Anterior cingulate cortex (tissue), 58 donors: ENCODE measurements around the gene ZMAT3.
"Not testable (repeated sequence)": the region's sequence is repeated elsewhere in the genome, so short reads cannot be mapped to it uniquely, and the experiment has no call there.

Source experiments
- DNase-seq, 58 donors: peaks; one replicate each; lab custom pipeline; 2025; lab: John Stamatoyannopoulos, UW

The ZMAT3 gene

DNA sequence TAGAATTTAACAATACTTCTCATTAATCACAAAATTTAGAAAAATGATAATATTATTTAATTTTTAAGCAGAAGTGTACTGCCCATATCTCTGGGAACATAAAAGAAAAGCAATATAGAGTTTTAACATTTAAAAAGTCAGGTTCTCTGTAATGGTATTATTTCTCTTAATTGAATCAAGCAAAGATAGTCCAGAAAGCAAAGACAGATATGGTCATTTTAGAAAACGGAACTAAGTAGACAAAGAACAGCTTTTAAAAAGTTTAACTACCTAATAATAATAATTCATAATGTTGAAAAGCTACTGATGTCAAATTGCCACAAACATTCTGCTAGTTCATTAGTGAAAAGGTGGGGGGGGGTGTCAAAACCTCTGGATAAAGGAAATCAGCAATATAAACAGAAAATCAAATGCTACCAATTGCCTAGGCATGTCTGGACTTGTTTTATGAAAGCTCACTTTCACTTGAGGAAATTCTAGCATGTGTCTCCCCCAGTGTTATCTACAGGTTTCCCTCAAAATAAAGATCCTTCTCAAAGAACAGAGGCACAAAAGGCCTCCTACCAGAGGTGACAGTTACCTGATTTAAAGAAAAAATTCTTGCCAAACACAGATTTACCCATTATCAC is 1.7 kb downstream of the ZMAT3 start:
- no peak for DNase-seq

DNA sequence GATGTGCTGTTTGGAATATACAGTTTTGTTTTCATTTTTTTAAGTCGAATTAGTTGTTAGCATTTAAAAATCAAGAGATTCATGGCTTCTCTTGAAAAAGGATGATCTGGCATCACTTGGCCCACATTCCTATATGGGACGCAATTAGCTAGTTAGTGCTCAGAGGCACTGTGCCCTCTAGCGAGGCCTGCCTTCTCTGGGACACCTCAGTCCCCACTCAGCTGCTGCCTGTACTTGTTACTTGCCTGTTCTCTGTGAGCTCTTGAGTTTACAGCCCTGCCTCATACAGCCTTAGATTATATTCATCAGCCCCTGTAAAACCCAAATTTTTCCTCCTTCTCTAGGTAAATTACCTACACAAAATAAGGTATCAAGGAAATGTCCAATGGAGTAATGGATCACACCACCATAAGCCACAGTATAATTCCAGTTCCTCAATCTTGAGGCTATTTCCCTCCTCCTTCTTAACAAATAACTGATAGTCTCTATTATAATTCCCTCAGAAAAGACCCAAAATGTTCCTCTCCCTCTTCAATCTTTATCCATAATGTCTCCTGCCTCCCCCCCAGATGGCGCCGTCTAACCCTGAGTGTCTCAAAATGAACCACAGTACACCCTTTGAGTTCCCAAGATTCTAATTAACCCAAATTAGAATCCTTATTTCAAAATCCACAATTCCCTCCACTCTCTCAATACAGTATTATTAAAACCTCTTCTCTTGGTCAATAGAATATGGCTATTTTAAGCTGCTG is 2.7 kb downstream of the ZMAT3 start:
- DNase-seq: peak in 11 of 58 donors; percentile 1 to 28 (median 3)

DNA sequence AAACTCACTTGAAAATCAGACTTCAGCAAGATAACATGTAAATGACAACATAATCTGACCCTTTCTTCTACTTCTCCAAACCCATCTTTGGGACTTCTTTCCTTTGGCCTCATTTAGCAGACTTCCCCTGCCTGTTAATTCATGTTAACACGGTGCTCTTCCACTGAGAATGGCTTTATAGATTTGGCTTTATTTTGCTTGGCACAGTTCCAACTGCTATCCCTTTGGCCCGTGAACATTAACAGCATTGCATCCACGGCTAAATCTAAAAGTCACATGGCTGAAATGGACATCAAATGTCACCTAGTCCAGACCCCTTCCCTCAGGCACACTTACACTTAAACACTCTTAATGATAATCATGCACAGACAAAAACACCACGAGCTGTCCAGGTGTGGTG is 3.8 kb downstream of the ZMAT3 start:
- no peak for DNase-seq

DNA sequence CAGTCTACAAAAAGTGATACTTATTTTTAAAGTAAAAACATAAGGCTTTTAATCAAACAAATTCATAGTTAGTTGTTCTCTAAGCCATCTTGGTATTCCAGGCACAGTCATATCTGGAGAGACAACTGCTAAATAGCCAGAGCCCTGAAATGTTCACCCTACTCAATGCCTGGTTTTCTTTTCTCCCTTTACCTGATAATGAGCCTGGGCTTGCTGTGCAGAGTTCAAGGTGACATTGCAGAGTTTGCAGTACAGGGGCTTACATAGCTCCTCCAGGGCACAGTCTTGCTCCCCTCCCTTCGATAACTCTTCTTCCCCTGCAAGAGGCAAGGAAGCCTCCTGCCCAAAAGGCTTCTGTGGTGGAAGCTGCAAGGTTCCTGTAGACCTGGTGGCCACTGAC is 4.3 kb downstream of the ZMAT3 start:
- DNase-seq: no peak

DNA sequence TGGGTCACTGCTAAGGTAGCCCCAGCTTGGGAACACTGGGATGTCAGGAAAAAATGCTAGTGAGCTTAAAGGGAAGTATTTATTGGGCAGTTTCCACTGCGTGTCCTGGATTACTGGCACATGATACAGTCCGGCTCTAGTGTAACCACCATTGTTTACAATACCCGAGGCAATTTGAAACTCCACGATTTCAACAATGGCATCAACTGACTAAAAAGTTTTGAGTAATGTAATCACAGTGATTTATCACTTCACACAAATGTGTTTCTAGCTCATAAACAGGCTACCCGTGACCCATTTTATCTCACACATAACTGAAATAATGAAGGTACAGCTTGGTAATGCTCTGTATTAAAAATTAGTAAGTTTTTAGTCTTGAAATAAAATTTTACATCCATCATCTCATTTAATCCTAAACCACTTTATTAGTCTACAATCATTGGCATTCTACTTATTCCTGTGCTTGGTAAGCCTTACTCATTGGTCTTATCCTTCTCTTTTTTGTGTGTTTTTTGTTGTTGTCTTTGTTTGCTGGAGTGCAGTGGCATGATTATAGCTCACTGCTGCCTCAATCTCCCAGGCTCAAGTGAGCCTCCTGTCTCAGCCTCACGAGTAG is 7.6 kb downstream of the ZMAT3 start:
- DNase-seq: no peak

DNA sequence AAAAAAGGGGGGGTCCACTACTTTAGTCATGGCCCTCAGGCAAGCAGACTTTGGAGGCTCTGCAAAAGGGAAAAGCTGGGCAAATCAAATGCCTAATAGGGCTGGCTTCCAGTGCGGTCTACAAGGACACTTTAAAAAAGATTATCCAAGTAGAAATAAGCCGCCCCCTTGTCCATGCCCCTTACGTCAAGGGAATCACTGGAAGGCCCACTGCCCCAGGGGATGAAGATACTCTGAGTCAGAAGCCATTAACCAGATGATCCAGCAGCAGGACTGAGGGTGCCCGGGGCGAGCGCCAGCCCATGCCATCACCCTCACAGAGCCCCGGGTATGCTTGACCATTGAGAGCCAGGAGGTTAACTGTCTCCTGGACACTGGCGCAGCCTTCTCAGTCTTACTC is 15.3 kb downstream of the ZMAT3 start:
- DNase-seq: no peak

DNA sequence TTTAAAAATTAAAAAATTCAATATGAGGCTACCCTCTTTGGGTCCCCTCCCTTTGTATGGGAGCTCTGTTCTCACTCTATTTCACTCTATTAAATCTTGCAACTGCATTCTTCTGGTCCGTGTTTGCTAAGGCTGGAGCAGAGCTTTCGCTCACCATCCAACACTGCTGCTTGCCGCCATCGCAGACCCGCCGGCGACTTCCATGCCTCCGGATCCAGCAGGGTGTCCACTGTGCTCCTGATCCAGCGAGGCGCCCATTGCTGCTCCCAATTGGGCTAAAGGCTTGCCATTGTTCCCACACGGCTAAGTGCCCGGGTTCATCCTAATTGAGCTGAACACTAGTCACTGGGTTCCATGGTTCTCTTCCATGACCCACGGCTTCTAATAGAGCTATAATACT is 17.0 kb downstream of the ZMAT3 start:
- not testable (repeated sequence) for DNase-seq

DNA sequence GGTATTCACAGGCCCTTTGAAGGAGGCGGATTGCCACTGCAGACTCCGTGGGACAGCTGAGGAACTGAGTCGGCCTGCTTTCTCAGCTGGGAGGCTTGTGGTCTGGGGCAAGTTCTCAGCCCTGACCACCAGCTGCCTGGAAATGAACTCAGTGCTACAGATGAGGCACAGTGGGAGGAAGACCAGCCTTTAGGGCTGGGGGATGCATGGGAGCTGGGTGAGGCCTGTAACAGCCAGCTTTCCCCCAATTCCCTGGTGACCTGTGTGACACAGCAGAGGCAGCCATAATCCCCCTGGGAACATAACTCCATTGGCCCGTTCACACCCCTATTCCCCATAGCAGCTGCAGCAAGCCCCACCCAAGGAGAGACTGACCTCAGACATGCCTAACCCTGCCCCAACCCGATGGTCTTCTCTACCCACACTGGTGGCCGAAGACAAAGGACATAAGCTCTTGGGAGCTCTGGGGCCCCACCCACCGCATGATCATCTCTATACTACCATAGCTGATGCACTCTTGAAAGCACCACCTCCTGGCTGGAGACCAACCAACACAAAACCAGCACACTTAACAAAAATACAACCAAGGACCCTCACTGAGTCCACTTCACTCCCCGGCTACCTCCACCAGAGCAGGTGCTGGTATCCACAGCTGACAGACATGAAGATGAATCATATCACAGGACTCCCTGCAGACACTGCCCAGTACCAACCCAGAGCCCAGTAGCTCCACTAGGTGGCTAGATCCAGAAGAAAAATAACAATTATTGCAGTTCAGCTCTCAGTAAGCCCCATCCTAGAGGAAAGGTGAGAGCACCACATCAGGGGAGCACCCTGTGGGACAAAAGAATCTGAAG is 24.9 kb downstream of the ZMAT3 start:
- no peak for DNase-seq

DNA sequence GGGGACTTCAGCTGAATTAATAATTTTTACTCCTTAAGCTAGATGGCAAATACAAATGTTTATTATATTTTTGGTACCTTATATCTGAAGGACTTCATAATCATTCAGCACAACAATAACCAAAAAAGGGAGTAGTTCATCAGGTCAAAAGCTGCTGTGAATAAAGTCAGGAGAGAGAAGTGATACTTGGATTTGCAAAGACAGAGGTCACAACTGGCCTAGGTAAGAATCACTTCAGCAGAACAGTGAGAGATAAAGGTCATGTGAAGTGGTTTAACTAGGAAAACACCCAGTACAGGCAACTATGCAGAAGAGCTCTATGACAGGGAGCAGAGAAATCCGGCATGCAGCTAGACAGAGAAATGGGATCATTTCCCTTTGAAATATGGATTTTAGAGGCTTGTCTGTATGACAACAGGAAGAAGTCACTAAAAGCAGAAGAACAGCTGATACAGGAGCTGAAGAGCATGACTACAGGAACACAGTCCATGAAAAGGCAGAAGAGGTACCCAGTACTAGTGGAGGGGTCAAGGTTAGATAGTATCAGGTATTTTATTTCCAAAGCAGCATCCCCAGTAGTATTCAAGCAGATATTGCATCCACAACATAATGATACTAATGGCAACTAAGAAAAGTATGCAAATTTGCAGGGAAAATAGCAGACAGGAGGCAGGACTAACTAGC is 25.7 kb downstream of the ZMAT3 start:
- DNase-seq: no peak

DNA sequence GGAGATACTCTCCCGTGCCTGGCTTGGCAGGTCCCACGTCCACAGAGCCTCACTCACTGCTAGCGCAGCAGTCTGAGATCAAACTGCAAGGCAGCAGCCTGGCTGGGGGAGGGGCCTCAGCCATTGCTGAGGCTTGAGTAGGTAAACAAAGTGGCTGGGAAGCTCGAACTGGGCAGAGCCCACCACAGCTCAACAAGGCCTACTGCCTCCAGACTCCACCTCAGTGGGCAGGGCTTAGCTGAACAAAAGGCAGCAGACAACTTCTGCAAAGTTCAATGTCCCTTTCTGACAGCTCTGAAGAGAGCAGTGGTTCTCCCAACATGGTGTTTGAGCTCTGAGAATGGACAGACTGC is 32.7 kb downstream of the ZMAT3 start:
- DNase-seq: not testable (repeated sequence)

DNA sequence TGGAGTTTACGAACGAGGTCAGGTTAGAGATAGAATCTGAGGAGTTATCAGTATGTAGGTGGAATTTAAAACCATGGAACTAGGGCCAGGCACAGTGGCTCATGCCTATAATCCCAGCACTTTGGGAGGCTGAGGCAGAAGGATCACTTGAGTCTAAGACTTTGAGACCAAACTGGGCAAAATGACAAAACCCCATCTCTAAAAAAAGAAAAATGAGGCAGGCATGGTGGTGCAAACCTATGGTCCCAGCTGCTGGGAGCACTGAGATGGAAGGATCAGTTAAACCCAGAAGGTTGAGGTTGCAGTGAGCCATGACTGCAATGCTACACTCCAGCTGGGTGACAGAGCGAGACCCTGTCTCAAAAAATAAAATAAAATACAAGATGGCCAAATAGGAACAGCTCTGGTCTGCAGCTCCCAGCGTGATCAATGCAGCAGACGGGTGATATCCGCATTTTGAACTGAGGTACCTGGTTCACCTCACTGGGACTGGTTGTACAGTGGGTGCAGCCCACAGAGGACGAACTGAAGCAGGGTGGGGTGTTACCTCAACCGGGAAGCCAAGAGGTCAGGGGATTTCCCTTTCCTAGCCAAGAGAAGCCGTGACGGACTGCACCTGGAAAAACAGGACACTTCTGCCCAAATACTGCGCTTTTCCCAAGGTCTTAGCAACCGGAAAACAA is 33.3 kb downstream of the ZMAT3 start:
- DNase-seq: no peak

DNA sequence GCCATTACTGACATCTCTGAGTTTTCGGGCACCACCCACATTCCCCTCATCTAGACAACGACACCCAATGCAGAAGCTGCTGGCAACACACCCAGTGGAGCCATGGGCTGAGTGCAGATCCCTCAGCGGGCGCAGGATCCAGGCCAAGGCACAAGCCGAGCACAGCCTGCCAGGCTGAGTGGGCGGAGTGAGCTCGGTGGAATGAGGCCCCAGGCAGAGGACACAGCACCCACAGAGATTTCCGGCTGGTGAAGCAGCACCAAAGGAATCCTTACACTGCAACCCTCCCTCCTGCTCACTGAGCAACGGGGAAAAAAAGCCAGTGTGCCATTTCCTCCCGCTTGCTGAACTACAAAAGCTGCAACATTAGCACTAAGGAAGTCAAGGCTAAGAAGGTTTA is 34.3 kb downstream of the ZMAT3 start:
- peak in 52 of 58 donors; percentile 7 to 84 (median 48) for DNase-seq

DNA sequence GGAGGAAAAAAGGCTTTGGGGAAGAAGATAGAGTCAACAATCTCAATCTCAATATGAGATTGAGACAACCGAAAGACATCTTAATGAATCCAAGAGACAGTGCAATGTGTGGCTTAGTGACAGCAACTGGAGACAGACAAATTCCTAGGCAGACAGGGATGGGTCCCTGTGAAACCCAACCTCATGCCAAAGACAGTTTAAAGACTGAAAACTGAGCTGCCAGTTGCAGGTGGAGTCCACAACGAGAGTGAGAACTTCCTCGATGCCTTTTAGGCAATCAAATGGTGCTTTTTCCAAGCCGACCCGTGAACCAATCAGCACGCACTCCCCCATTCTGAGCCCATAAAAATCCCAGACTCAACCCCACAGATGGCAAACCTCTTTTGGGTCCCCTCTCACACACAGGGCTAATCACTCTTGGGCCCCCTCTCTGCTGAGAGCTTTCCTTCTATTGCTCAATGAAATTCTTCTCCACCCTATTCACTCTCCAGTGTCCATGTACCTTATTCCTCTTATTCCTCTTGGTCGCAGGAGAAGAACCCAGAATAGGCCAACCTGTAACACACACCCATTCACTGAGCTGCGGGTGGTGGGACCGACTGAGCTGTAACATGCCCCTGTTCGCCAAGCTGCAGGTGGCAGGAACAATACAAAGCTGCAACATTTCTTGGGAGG is 34.8 kb downstream of the ZMAT3 start:
- no peak for DNase-seq

DNA sequence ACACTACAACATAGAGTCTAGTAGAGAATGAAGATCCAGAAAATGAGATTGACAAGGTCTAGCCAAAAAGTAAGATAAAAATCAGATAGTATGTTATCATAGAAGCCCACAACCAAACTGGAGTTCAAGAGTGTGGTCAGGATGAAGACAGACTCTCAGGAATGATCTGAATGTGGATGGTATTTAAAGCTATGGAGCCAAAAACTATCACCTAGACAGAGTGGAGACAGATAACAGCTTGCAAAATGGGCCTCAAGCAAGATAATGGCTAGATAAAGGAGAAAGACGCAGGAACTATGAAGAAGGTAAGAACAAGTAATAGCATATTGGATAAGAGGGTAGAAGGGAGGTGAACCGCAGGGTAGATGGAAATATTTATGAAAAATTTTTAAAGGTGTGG is 35.4 kb downstream of the ZMAT3 start:
- no peak for DNase-seq

DNA sequence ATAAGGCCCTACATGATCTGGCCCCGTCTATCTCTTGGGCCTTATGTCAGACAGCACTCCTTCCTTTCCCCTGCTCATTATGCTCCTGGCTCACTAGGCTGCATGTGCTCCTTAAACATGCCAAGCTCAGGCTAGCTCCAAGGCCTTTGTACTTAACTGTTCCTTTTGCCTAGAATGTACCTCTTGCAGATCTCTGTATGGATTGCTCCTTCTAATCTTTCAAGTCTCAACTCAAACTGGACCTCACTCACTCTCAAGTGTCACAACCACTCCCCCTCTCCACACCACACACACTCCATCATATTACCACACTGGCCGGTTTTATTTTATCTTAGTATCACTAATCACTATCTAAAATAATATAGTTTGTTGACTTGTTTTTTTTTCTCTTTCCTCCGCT is 36.4 kb downstream of the ZMAT3 start:
- DNase-seq: no peak

DNA sequence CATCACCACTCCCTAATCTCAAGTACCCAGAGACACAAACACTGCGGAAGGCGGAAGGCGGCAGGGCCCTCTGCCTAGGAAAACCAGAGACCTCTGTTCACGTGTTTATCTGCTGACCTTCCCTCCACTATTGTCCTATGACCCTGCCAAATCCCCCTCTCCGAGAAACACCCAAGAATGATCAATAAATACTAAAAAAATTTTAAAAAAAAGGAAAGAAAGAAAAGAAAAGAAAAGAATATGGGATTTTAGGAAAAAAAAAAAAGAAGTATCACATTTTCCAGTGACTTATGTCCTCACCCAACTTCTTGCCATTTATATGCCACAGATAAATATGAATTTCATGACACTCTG is 38.3 kb downstream of the ZMAT3 start:
- not testable (repeated sequence) for DNase-seq

DNA sequence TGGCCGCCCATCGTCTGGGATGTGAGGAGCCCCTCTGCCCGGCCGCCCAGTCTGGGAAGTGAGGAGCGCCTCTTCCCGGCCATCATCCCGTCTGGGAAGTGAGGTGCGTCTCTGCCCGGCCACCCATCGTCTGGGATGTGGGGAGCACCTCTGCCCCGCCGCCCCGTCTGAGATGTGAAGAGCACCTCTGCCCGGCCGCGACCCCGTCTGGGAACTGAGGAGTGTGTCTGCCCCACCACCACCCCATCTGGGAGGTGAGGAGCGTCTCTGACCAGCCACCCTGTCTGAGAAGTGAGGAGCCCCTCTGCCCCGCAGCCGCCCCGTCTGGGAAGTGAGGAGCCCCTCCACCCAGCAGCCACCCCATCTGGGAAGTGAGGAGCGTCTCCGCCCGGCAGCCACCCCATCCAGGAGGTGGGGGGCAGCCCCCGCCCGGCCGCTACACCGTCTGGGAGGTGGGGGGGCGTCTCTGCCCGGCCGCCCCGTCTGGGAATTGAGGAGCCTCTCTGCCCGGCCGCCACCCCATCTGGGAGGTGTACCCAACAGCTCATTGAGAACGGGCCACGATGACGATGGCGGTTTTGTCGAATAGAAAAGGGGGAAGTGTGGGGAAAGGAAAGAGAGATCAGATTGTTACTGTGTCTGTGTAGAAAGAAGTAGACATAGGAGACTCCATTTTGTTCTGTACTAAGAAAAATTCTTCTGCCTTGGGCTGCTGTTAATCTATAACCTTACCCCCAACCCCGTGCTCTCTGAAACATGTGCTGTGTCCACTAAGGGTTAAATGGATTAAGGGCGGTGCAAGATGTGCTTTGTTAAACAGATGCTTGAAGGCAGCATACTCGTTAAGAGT is 38.9 kb downstream of the ZMAT3 start:
- DNase-seq: not testable (repeated sequence)

DNA sequence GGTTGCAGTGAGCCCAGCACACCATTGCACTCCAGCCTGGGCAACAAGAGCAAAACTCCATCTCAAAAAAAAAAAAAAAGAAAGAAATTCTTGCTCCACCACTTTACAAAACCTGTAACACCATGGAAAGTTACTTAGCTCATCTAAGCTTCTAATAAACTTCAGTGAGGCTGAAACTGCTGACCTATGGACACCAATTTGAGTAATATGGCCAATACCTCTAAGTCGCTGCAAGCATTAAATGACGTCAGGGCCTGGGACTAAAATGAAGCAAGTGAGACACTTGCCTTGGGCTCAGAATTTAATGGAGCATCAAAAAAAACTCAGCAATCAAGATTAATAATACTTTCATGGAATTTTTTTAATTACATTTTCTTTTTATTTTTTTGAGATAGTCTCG is 42.5 kb downstream of the ZMAT3 start:
- DNase-seq: no peak
